ENCODE data around the gene KDSR.
A peak's percentile ranks its signal among the peaks of the same experiment; 100 is the strongest.

Gene KDSR

DNA sequence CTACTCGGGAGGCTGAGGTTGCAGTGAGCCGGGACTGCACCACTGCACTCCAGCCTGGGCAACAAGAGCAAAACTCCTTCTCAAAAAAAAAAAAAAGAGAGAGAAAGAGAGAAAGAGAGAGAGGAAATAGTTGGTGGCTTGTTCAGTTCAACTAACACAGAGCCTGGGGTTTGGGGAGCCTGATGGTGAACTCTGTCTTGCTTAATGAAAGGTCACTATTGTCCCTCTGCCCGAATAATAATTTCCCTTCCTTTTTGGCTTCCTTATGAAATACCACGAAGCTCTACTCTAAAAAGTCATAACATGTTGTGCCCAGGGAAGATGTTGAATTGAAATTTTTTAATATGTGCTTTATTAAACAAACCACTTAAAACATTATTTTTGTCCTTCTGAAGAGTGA is 64.8 kb downstream of the KDSR start:
- DNase-seq, result no peak

DNA sequence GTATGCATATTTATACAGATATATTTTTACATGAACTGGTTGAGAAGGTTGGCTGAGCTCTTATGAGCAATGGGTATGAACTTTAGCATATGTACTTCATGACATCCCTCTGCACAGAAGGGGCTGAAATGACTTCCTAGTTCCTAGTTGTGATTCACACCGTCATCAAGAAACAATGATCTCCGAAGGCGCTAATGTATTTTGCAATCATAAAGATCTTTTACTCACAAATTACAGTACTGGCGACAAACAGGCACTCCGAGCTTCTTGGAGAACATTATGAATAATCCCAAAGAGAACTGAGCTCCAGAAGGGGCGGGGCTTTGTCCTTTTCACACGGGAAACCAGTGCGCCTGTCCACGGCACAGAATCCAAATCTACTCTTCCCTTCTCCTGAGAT is 65.6 kb downstream of the KDSR start:
- DNase-seq, result no peak

DNA sequence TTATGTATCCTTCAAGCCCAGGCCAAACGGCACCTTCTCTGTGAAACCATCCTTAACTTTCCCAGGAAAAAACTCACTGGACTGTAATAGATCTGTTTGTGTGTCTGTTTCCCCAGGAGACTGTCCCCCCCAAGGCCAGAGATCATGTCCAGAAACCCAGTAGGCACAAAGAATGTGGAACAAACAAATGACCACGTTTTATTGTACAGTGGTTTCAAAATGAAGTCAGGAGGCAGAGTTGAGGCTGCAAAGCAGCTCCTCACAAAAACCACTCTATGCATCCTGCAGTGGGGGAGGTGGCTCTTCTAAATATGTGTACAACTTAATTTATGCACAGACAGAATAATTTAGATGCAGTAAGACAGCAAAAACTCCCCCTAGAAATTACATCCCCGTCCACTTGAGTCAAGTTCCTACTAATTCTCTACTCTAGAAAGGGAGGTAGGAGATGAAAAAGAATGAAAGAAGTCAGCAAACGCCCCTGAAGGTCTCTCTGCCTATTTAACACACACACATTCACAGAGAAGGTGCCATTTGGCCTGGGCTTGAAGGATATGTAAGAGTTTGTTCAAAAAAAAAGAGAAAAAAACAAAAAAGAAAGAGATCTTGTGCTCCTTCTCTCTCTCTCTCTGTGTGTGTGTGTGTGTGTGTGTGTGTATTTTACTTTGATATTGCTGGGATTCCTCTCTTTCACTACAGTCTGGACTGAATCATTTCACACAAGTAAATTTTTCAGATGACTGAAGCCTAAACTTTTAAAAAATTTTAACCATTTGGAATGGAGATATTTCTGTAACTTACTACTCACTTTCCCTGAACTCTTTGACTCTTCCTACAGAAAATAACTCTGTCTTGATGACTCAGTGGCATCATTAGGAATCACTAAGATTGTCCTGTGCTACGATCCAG is 66.9 kb downstream of the KDSR start:
- no peak for DNase-seq

DNA sequence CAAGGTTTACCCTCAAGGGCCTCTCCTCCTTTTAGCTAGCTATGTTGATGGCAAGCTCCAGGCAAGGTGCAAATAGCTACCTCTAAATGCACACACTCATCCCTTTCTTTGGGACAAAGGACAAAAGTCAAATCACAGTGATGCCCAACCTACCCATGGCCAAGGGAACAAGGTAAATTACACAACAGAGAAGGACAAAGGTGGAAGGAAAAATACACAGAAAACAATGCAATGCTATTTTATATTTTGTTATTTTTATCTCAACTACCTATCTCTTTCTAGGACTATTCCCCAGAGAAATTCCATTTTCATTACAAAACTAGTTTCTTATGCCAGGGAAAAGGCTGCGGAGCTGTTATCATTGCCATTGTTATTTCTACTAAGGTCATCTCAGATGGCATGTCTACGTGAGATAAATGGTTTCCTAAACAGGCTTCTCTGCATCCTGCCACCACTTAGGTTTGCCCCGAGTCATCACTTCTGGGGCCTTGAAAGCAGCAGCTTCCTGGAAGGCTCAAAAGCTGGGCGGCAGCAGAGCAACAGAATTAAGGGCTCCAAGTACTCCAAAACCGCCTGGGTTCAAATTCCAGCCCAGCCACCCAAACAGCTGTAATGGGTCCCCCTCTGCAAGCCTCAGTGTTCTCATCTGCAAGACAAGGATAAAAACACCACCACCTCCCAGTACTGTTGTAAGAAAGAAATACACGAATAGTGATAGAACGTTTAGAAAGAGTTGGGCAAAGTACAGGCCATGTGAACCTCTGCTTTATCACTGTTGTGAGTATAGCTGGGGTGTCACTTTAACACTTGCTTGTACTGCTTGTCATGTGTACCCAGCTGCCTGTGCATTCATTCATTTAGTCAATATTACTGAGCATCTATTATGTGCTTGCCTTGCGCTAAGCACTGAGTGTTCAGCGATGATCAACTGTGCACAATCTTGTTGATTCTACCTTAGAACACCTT is 68.3 kb downstream of the KDSR start:
- no peak for DNase-seq

GRCh38 chr18:63297687-63298399 is 69.2 kb downstream of the KDSR start:
- no peak for DNase-seq

- no peak for DNase-seq
Measured at GRCh38 chr18:63293935-63294334, 73.1 kb downstream of the KDSR start.

DNA sequence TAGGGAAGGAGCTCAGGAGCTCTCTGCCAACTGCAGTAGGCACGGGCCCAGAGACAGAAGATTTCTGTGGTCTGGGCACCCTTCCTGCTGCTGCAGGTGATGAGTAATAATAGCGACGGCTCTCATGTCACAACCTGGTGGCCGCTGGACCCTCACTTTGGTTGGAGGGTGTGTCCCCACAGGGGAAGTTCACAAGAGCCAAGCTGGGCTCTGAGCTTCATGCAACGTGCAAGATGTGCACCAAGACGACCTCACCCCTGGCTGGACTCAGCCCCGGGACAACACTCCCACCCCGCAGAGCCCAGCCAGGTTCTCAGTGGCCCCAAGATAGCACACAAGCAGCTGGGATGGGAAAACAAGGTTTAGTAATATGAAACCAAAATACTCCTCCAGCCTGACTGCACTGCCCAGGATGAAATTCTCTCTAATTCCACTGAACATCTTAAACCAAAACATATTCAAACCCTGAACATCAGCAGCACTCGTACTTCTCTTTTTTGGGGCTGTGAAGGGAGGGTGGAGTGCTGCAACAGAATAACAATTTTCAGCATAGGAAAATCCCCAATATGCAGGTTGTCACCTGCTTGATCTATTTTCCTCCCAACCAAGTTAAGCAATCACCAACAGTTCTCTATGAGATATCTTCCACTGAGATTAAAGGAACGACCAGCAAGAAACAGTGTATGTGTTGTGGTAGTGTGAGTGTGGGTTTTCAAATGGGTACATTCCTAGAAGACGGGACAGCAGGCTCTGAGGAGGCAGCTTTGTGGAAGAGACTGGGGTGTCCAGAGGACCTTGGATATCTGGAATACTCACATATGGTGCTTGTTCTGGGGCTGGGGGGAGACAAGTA is 73.9 kb downstream of the KDSR start:
- peak; percentile 29 to 51 for DNase-seq

- DNase-seq, result no peak
Measured at GRCh38 chr18:63291278-63291677, 75.7 kb downstream of the KDSR start.

DNA sequence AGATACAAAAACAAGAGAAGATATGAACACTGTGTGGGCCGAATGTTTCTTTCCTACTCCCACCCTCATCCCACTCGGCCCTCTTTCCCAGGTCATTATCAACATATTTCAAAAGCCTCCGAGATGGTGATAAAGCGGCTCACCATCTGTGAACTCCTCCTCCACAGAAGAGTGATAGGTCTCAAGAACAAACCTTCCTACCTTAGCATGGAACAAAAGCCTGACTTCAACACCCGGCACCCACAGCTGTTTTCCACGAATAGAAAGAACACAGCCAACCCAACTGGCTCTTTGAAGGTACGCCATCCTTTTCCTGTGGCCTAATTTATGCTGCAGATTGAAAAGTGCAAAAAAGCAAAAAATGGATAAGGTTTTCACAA is 76.2 kb downstream of the KDSR start:
- no peak for DNase-seq

- no peak for DNase-seq
Measured at GRCh38 chr18:63290166-63290820, 76.7 kb downstream of the KDSR start.

GRCh38 chr18:63288311-63288710 is 78.7 kb downstream of the KDSR start:
- DNase-seq, result no peak

- no peak for DNase-seq
Measured at GRCh38 chr18:63287691-63288220, 79.2 kb downstream of the KDSR start.

DNA sequence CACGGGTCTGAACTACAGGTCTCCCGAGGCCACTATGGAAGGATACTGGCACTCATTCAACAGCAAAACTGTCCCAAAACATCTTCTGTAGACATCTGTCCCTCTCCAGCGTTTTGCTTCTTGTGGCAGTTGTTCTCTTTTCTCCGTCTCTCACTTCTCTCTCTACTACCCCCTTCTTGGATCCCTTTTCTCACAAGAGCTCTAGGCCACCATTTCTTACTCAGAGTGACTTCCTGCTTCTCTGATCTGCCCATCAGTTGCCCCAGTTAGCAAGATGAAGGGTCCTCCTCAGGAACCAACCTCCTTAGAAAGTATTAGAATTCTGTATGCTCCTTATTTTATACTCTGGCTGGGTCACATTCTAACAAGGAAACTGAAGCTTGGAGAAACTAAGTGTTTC is 80.1 kb downstream of the KDSR start:
- no peak for DNase-seq

GRCh38 chr18:63284827-63285733 is 81.9 kb downstream of the KDSR start:
- DNase-seq, result no peak

GRCh38 chr18:63284173-63284799 is 82.7 kb downstream of the KDSR start:
- DNase-seq, result no peak

GRCh38 chr18:63283305-63284094 is 83.5 kb downstream of the KDSR start:
- DNase-seq, result no peak

DNA sequence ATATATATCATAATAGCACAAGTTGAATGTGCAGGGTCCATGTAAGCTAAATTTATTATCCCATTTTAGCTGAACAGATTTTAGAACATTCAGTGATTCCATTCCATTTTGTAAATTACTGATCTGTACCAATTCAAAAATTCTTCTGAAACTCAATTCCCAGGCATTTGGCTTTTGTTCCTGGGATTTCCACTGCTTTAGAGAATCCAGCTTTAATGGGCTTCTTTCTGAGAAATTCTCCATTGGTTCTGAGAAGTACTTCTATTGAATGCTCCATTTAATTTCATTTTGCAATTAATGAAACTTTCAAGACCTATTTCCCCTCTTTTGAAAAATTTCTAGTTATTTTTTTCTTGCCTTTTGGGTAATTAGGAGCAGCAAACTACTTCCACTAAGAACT is 84.2 kb downstream of the KDSR start:
- DNase-seq, result no peak
